Measurements from ENCODE around the gene PPRC1.

PPRC1 gene

GRCh38 chr10:102191956-102192355 is 59.1 kb downstream of the PPRC1 start:
- no peak for DNase-seq

- DNase-seq, result no peak
These were observed 62.5 kb downstream of the PPRC1 start for GRCh38 chr10:102195296-102195870.

GRCh38 chr10:102196893-102197292 is 64.1 kb downstream of the PPRC1 start:
- no peak for DNase-seq

GRCh38 chr10:102198027-102198426 is 65.2 kb downstream of the PPRC1 start:
- DNase-seq, result no peak
